OCI-M1 (cell line): ENCODE measurements around the gene DLX5.

ENCODE experiments used
- DNase-seq: peaks from one replicate; lab custom pipeline; 2025; lab: John Stamatoyannopoulos, UW

Gene DLX5

GRCh38 chr7:97005183-97006054 lies 19.2 kb downstream of the DLX5 start, which contains the start of gene DLX6:
Gene DLX6, plus strand, starts transcription at chr7:97005553. Its CDS starts 425 bp downstream, at chr7:97005978.
- no peak for DNase-seq

GRCh38 chr7:97004247-97005182 lies 20.1 kb downstream of the DLX5 start:
- no peak for DNase-seq

GRCh38 chr7:97003262-97004246 lies 21.1 kb downstream of the DLX5 start:
- DNase-seq, result no peak

- DNase-seq, result no peak
Measured at GRCh38 chr7:97002555-97003261, 21.9 kb downstream of the DLX5 start.

- DNase-seq, result no peak
Measured at GRCh38 chr7:97001656-97002554, 22.7 kb downstream of the DLX5 start.

GRCh38 chr7:97001221-97001620 lies 23.4 kb downstream of the DLX5 start:
- no peak for DNase-seq

- no peak for DNase-seq
Measured at GRCh38 chr7:96998744-96999143, 25.9 kb downstream of the DLX5 start.

- DNase-seq, result no peak
Measured at GRCh38 chr7:96998333-96998732, 26.3 kb downstream of the DLX5 start.

GRCh38 chr7:96997512-96998032 lies 27.1 kb downstream of the DLX5 start:
- no peak for DNase-seq

- no peak for DNase-seq
Measured at GRCh38 chr7:96996958-96997511, 27.6 kb downstream of the DLX5 start.

GRCh38 chr7:96996111-96996957 lies 28.3 kb downstream of the DLX5 start:
- DNase-seq, result no peak

GRCh38 chr7:96995406-96996110 lies 29.1 kb downstream of the DLX5 start:
- no peak for DNase-seq

GRCh38 chr7:96993980-96994379 lies 30.7 kb downstream of the DLX5 start:
- DNase-seq, result no peak

- no peak for DNase-seq
Measured at GRCh38 chr7:96993094-96993865, 31.4 kb downstream of the DLX5 start.

GRCh38 chr7:96992192-96993005 lies 32.2 kb downstream of the DLX5 start:
- no peak for DNase-seq
